ENCODE measurements around the gene LAMA2.

The LAMA2 gene

GRCh38 chr6:129381885-129382284, 498.9 kb downstream of the LAMA2 start:
- no peak for DNase-seq (ENCODE audit: low read depth)

- DNase-seq (ENCODE audit: low read depth) = no peak
These were observed 500.0 kb downstream of the LAMA2 start for GRCh38 chr6:129382916-129383315.

GRCh38 chr6:129385117-129385516, 502.2 kb downstream of the LAMA2 start:
- no peak for DNase-seq (ENCODE audit: low read depth)

GRCh38 chr6:129390900-129391299, 508.0 kb downstream of the LAMA2 start:
- no peak for DNase-seq (ENCODE audit: low read depth)

- DNase-seq (ENCODE audit: low read depth) = no peak
These were observed 510.7 kb downstream of the LAMA2 start for GRCh38 chr6:129393654-129394053.

- no peak for DNase-seq (ENCODE audit: low read depth)
These were observed 515.8 kb downstream of the LAMA2 start for GRCh38 chr6:129398764-129399163.

- no peak for DNase-seq (ENCODE audit: low read depth)
These were observed 519.3 kb downstream of the LAMA2 start for GRCh38 chr6:129402244-129402643.

GRCh38 chr6:129411092-129411491, 528.2 kb downstream of the LAMA2 start:
- no peak for DNase-seq (ENCODE audit: low read depth)

GRCh38 chr6:129416337-129416990, 533.5 kb downstream of the LAMA2 start:
- no peak for DNase-seq (ENCODE audit: low read depth)

GRCh38 chr6:129417416-129418086, 534.6 kb downstream of the LAMA2 start:
- no peak for DNase-seq (ENCODE audit: low read depth)

GRCh38 chr6:129419324-129419723, 536.4 kb downstream of the LAMA2 start:
- no peak for DNase-seq (ENCODE audit: low read depth)

GRCh38 chr6:129426343-129426742, 543.4 kb downstream of the LAMA2 start:
- DNase-seq (ENCODE audit: low read depth) = no peak

- no peak for DNase-seq (ENCODE audit: low read depth)
These were observed 547.0 kb downstream of the LAMA2 start for GRCh38 chr6:129429956-129430355.

GRCh38 chr6:129432738-129433137, 549.8 kb downstream of the LAMA2 start:
- no peak for DNase-seq (ENCODE audit: low read depth)

- DNase-seq (ENCODE audit: low read depth) = no peak
These were observed 551.2 kb downstream of the LAMA2 start for GRCh38 chr6:129434091-129434490.

GRCh38 chr6:129440691-129441090, 557.8 kb downstream of the LAMA2 start:
- no peak for DNase-seq (ENCODE audit: low read depth)

GRCh38 chr6:129444683-129445082, 561.7 kb downstream of the LAMA2 start:
- no peak for DNase-seq (ENCODE audit: low read depth)

- DNase-seq (ENCODE audit: low read depth) = no peak
These were observed 563.6 kb downstream of the LAMA2 start for GRCh38 chr6:129446272-129447197.

GRCh38 chr6:129447198-129447565, 564.2 kb downstream of the LAMA2 start:
- DNase-seq (ENCODE audit: low read depth) = no peak

GRCh38 chr6:129448965-129449364, 566.0 kb downstream of the LAMA2 start:
- DNase-seq (ENCODE audit: low read depth) = no peak

GRCh38 chr6:129451187-129451586, 568.2 kb downstream of the LAMA2 start:
- DNase-seq (ENCODE audit: low read depth) = no peak

GRCh38 chr6:129453073-129453472, 570.1 kb downstream of the LAMA2 start:
- DNase-seq (ENCODE audit: low read depth) = no peak

GRCh38 chr6:129454488-129454887, 571.5 kb downstream of the LAMA2 start:
- no peak for DNase-seq (ENCODE audit: low read depth)
